Neutrophil (primary cell): ENCODE measurements around the gene HK1.

ENCODE experiments used
- H3K27ac ChIP-seq: fragments of 200-600 bp; sonication (generic); 2 replicates; pipeline ENCODE4 v1.5.1; 2016; ENCODE audit warnings: mild to moderate bottlenecking, moderate library complexity
- H3K27me3 ChIP-seq: fragments of 200-600 bp; sonication (generic); 2 replicates; pipeline ENCODE4 v1.6.0; 2016; ENCODE audit warnings: mild to moderate bottlenecking
- H3K36me3 ChIP-seq: fragments of 200-600 bp; sonication (generic); 2 replicates; pipeline ENCODE4 v1.5.1; 2017
- H3K4me1 ChIP-seq, 2 experiments: fragments of 200-600 bp in 1 of 2; sonication (generic) in 1 of 2; 1 replicate in 1 of 2; 2 replicates in 1 of 2; pipeline versions ENCODE4 v1.5.1 to v1.6.1; 2013 to 2016; ENCODE audit warnings: low read depth in 1 of 2, low read length in 1 of 2, mild to moderate bottlenecking in 1 of 2, moderate library complexity in 1 of 2; ENCODE audit not compliant: control insufficient read depth in 1 of 2, insufficient read depth in 1 of 2
- H3K4me3 ChIP-seq, 2 experiments: fragments of 200-600 bp in 1 of 2; sonication (generic) in 1 of 2; 1 replicate in 1 of 2; 2 replicates in 1 of 2; pipeline ENCODE4 v1.5.1; 2013 to 2016; ENCODE audit warnings: low read depth in 1 of 2, low read length in 1 of 2, mild to moderate bottlenecking in 1 of 2, moderate library complexity in 1 of 2
- H3K9me3 ChIP-seq: fragments of 200-600 bp; sonication (generic); 2 replicates; pipeline ENCODE4 v1.5.1; 2016
- TF ChIP-seq, protein P1 (sequence below): fragments of 200-600 bp; sonication (generic); IDR thresholded peaks from 2 replicates; pipeline ENCODE4 v1.5.1; 2016; ENCODE audit warnings: antibody characterized with exemption

HK1 gene

GRCh38 chr10:69290993-69291392, 12.7 kb downstream of the HK1 start:
- no peaks in the 10 kb centered on the region for H3K4me1 ChIP-seq

DNA sequence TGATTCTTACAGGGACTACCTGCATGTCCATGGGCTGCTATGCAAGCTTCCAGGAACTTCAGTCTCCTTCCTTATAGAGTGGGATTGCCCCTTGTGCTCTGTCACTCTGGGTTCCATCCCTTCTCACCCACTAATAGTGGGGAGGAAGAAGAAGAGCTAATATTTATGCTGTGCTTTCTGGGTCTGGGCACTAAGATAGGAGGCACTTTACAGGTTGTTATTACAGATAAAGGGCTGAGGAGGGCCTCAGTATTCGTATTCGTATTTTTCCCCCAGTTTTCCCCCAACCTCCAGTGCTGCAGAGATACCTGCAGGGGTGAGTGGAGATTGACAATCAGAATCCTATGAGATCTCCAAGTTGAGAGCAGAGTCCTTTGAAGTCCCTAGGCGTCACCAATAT, 14.2 kb downstream of the HK1 start:
- Histone ChIP-seq H3K9me3 (no peaks in the 10 kb centered on the region), H3K4me1 (no peaks in the 10 kb centered on the region), H3K27ac (no peak overlapping the region), H3K4me3 (no peak overlapping the region), H3K36me3 (no peaks in the 10 kb centered on the region), H3K27me3 (no peaks in the 10 kb centered on the region)
- TF ChIP-seq, protein P1, sequence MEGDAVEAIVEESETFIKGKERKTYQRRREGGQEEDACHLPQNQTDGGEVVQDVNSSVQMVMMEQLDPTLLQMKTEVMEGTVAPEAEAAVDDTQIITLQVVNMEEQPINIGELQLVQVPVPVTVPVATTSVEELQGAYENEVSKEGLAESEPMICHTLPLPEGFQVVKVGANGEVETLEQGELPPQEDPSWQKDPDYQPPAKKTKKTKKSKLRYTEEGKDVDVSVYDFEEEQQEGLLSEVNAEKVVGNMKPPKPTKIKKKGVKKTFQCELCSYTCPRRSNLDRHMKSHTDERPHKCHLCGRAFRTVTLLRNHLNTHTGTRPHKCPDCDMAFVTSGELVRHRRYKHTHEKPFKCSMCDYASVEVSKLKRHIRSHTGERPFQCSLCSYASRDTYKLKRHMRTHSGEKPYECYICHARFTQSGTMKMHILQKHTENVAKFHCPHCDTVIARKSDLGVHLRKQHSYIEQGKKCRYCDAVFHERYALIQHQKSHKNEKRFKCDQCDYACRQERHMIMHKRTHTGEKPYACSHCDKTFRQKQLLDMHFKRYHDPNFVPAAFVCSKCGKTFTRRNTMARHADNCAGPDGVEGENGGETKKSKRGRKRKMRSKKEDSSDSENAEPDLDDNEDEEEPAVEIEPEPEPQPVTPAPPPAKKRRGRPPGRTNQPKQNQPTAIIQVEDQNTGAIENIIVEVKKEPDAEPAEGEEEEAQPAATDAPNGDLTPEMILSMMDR: no peak

More at GRCh38 chr10:69290993-69291392, 12.7 kb downstream of the HK1 start:
- no peaks in the 10 kb centered on the region for H3K9me3 ChIP-seq
- no peak overlapping the region for H3K27ac ChIP-seq
- TF ChIP-seq, protein P1: no peak
- no peaks in the 10 kb centered on the region for H3K27me3 ChIP-seq
- H3K36me3 ChIP-seq: no peaks in the 10 kb centered on the region
- H3K4me3 ChIP-seq: no peak overlapping the region

GRCh38 chr10:69295027-69295636, 16.8 kb downstream of the HK1 start:
- H3K36me3 ChIP-seq: no peaks in the 10 kb centered on the region
- no peak overlapping the region for H3K4me3 ChIP-seq
- no peaks in the 10 kb centered on the region for H3K4me1 ChIP-seq
- H3K9me3 ChIP-seq: no peaks in the 10 kb centered on the region
- H3K27ac ChIP-seq: no peak overlapping the region
- TF ChIP-seq, protein P1: no peak
- no peaks in the 10 kb centered on the region for H3K27me3 ChIP-seq

- H3K27ac ChIP-seq: no peak overlapping the region
- H3K9me3 ChIP-seq: no peaks in the 10 kb centered on the region
- no peaks in the 10 kb centered on the region for H3K36me3 ChIP-seq
- TF ChIP-seq, protein P1: no peak
- no peaks in the 10 kb centered on the region for H3K27me3 ChIP-seq
- no peaks in the 10 kb centered on the region for H3K4me1 ChIP-seq
- no peak overlapping the region for H3K4me3 ChIP-seq
Observed at GRCh38 chr10:69303632-69304051, 25.3 kb downstream of the HK1 start.

GRCh38 chr10:69306421-69306820, 28.1 kb downstream of the HK1 start:
- Histone ChIP-seq H3K4me3 (no peak overlapping the region), H3K36me3 (no peaks in the 10 kb centered on the region), H3K27me3 (no peaks in the 10 kb centered on the region), H3K9me3 (no peaks in the 10 kb centered on the region), H3K4me1 (no peaks in the 10 kb centered on the region), H3K27ac (no peak overlapping the region)
- TF ChIP-seq, protein P1: no peak
